Cardiac septum (tissue), 1 donor: Measurements from ENCODE around the gene HDLBP. TPM values are rescaled to one million over a fixed set of nuclear protein-coding genes. Genes with fewer than 3 reads are reported as not detected.
"Not testable (repeated sequence)": the region's sequence is repeated elsewhere in the genome, so short reads cannot be mapped to it uniquely, and the experiment has no call there.

Experiments
- DNase-seq: peaks from one replicate; pipeline ENCODE4 v3.0.0-alpha.2; 2020; ENCODE audit warnings: low spot score
- intact Hi-C: fragments of 100-400 bp; cut with DNase I; formaldehyde crosslinking; loops from one replicate; pipeline ENCODE4 v1.14.0; 2022
- total RNA-seq: library from RNA; stranded (reverse); fragmentation: NEBNext Ultra II Directional; extraction: Animal tissue kit (Norgen Biotek cat#: 25700); gene quantifications from one replicate; pipeline ENCODE4 v1.2.1, GENCODE V29; 2021
- donor health status: DM: no; HTN: no; CAD: no.

HDLBP gene
- total RNA-seq, 1 donor from 2014 or later, result 356 TPM

DNA sequence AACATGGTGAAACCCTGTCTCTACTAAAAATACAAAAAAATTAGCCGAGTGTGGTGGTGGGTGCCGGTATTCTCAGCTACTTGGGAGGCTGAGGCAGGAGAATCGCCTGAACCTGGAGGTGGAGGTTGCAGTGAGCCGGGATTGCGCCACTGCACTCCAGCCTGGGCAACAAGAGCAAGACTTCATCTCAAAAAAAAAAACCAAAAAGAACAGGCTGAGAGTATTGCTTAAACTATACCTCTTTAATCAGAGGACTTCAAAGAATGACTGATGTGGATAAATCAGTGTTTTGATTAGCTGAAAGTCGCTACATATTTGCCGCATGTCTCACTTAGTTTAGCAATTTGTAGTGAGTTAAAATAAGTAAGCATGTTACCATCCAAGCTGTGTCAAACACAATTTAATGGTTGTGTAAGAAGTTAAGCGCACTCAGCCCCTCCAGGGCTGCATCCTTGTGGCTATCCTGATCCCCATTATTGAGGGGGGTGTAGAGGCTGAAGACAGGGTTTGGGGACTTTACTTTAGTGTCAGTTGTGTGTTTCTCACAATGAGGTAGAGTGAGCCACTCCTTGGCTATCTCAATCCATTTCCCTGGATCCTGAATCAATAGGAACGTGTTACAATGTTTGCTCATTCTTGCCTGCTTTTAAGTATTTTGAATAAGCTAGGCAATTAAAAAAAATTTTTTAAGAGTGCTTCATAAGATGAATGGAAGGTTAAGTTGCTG is 29.6 kb upstream of the HDLBP start:
- DNase-seq, result no peak
- intact Hi-C loops, result no loop called here

DNA sequence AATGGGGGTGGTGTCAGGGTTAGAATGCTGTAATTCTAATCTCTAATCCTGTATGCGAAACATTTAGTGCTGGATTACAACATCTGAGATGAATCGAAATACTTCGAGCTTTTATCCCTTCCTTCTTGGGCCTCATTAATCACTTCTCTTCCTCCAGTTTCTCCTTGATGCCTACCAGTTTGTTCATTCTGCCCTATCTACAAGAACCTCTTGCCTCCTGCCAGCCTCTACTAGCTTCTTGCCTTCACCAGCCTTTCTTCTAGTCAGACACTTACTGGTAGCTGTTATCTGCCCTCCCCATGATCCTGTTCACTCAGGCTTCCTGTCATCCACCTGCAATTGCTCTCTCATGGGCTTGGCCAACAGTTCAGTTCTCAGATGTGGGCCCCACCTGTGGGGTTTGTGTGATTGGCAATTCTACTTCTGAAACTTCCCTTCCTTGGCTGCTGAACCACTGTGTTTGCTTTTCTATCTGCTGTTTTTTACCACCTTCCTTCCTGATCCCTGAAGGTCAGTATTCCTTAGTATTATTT is 25.2 kb upstream of the HDLBP start:
- no peak for DNase-seq
- intact Hi-C loops, result no loop called here

- intact Hi-C loops, result no loop called here
- no peak for DNase-seq
These were observed 24.6 kb upstream of the HDLBP start for GRCh38 chr2:241339839-241340630.

DNA sequence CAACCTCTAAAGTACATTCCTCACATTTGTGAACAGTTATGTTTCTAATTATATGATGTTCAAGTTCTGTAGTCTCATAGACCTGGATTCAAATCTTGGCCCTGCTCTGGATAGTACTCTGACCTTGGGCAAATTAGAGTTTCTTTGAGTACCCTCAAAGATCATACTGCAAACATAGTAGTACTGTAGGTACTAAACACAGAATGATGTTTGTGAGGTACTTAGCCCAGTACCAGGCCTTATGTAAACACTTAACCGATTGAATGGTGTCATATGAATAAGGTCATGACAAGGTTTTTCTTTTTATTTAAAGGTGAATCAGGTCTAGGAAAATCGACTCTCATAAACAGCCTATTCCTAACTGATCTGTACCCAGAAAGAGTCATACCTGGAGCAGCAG is 19.3 kb upstream of the HDLBP start:
- intact Hi-C loops, result no loop called here
- no peak for DNase-seq

GRCh38 chr2:241330616-241330981 is 15.1 kb upstream of the HDLBP start:
- intact Hi-C loops, result no loop called here
- no peak for DNase-seq

GRCh38 chr2:241329669-241330615 is 14.5 kb upstream of the HDLBP start:
- no peak for DNase-seq
- intact Hi-C loops, result no loop called here

- no peak for DNase-seq
- intact Hi-C loops, result no loop called here
These were observed 9.8 kb upstream of the HDLBP start for GRCh38 chr2:241325257-241325656.

- DNase-seq, result no peak
- intact Hi-C loops, result no loop called here
These were observed 9.3 kb upstream of the HDLBP start for GRCh38 chr2:241324775-241325174.

DNA sequence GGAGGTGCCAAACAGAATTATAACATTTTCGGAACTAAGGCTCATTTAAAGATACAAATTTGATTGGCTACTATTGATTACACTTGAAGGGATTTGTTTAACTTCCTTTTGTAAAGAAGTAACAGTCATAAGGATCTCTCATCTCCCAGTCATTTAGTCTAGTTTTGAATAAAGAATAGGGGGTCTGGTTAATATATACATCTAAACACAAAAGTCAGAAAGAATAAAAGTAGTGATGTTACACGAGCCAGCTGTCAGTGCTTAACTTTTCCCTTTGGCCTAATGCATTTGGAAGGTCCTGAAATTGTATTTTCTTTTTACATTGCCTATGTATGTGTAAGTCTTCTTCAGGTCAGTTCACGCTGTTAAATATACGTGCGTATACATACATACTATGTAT is 8.3 kb upstream of the HDLBP start:
- no peak for DNase-seq
- intact Hi-C loops, result no loop called here

GRCh38 chr2:241321886-241322285 is 6.4 kb upstream of the HDLBP start:
- intact Hi-C loops, result no loop called here

GRCh38 chr2:241321033-241321432 is 5.6 kb upstream of the HDLBP start:
- intact Hi-C loops, result no loop called here
- no peak for DNase-seq

More at GRCh38 chr2:241321886-241322285, 6.4 kb upstream of the HDLBP start:
- DNase-seq, result no peak

DNA sequence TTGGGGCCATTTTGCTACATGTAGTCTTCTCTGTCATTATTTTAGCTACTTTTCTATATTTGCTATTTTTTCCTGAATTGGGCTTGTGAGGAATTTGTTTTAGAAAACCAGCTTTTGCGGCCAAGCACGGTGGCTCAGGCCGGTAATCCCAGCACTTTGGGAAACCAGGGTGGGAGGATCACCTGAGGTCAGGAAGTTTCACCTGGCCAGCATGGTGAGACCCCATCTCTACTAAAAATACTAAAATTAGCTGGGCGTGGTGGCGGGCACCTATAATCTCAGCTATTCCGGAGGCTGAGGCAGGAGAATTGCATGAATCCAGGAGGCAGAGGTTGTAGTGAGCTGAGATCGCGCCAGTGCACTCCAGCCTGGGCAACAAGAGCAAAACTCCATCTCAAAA is 4.9 kb upstream of the HDLBP start:
- intact Hi-C loops, result no loop called here
- no peak for DNase-seq

- DNase-seq, intact Hi-C loops: not testable (repeated sequence)
These were observed 3.4 kb upstream of the HDLBP start for GRCh38 chr2:241318830-241319229.

- intact Hi-C loops, result loop anchor here (2.0 kb wide), 1 partner anchor 37 kb away; no protein-coding TSS in a partner anchor
- DNase-seq, result no peak
These were observed 1.9 kb upstream of the HDLBP start for GRCh38 chr2:241317391-241317790.

DNA sequence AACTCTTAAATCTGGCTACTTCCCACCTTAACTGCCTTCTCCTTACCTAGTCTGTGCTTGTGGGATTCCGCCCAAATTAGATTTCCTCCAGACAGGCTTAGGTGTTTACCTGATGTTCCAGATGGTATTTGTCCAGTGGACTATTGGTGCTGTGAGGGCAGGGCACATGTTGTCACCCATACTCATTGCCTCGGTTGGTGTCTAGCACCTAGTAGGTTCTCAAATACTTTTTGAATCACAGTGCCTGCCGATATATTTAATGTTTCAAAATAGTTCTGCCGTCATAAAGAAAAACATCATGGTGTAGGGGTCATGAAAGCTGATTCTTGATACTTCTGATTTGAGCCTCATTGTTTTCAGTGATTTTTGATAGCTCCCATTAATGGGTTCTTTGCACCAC is 1.4 kb upstream of the HDLBP start:
- no peak for DNase-seq
- intact Hi-C loops, result loop anchor here (2.0 kb wide), 1 partner anchor 38 kb away; no protein-coding TSS in a partner anchor

DNA sequence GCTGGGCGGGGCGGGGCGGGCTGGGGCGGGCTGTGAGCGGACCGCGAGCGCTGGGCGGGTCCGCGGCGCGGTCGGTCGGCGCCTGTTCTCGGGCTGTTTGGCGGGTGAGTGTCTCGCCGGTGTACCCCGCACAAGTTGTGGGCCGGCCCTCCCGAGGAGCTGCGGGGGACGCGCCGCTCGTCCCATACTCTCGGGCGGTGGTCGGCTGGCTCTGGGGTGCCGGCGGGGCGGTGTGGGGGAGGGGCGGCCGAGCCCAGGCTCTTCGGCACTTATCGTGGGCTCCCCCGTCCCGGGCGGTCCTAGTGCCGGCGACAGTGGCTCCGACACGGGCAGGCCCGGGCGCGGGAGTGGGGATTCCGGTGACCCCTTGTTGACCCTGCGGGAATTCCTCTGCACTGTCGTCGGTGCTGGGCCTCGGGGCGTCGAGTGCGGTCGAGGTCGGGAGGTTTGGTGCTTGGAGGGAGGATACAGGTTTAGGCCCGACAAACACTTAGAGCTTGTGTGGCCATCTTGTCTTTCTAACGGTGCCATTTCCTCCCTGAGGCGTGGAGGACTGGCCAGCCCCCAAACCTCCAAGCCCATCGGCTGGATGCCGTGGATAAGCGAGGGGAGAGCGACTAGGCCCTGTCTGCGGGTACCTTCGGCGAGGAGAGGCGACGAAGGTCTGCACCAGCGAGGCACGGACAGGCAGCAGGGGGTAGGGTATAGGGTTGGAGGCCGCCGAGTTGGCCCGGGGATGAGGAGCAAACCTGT is 583 bp upstream of the HDLBP start, which contains the start of gene SEPTIN2:
SEPTIN2 (plus strand) TSS at position 47 of the 753 bp plus-strand sequence. CDS start 8,308 bp downstream, outside the sequence.
- intact Hi-C loops, result loop anchor here (2.0 kb wide), 2 partner anchors 39 to 43 kb away; no protein-coding TSS in a partner anchor
- DNase-seq, result no peak

- intact Hi-C loops, result loop anchor here (2.0 kb wide), 1 partner anchor 42 kb away; no protein-coding TSS in a partner anchor
- no peak for DNase-seq
These were observed 1.0 kb downstream of the HDLBP start for GRCh38 chr2:241314226-241315092.
